HG02970 (cell line): ENCODE results near the gene SOX6.

Experiments
- ATAC-seq: cut with Tn5 transposase; IDR thresholded peaks from one replicate; pipeline ENCODE4 v1.9.1; 2021; ENCODE audit warnings: mild to moderate bottlenecking, moderate library complexity, moderate number of reproducible peaks; ENCODE audit not compliant: unreplicated experiment, low FRiP score

The SOX6 gene

DNA sequence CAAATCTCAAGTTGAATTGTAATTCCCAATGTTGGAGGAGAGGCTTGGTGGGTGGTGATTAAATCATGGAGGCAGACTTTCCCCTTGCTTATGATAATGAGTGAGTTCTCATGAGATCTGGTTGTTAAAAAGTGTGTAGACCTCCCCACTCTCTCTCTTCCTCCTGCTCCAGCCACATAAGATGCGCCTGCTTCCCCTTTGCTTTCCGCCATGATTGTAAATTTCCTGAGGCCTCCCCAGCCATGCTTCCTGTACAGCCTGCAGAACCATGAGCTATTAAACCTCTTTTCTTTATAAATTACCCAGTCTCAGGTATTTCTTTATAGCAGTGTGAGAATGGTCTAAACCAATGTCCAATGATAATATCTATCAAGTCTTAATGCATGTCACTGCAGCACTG lies 34.2 kb downstream of the SOX6 start:
- no peak for ATAC-seq

DNA sequence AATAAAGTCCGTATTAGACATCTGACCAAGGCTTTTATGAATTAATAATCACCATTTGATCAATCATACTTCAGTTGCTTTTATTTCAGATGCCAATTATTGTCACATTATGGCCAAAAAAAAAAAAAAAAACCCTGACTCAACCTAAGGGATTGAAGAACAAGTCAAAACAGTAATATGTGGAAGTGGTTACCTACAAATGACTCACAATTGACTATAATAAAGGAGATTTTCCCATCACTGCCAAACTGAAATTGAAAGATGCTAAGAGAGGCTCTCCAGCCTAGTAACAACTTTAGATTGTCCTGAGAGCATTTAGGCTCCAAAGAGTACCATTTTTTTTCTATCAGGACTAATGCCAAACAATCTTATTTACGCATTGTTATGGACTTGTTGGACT lies 35.2 kb downstream of the SOX6 start:
- no peak for ATAC-seq

DNA sequence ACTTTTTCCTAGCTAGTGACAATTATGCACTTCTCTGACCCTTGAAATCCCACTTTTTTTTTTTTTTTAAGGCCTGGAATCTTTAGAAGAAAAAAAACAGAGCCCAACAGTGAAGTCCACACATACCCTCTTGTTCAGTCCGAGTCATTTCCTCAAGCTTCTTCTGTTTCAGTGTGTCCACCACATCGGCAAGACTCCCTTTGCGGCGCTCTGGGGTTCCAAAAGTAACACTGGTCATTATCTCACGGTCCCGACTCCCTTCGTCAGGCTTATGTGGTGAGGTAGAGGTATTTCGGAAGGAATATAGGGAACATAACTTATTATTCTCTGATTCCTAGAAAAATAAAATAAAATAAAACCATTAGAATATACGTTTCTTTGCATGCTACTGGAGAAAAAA lies 38.0 kb downstream of the SOX6 start:
- no peak for ATAC-seq

DNA sequence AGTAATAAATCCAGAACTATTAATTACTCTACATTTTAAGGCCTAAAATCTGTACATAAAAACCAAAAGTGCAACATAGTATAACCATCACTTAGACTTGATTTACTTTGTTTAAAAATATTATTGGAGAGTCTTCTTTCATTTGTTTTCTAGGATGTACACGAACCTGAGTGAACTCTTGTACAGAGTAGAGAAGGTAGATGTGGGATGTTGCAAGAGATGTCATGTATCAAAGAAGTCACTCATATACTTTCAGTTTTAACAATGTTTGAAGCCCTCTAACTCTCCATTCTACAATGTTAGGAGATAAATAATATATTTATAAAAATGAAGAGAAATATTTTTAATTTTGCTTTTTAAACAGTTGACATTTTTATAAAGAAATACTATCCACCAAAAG lies 38.6 kb downstream of the SOX6 start:
- no peak for ATAC-seq

DNA sequence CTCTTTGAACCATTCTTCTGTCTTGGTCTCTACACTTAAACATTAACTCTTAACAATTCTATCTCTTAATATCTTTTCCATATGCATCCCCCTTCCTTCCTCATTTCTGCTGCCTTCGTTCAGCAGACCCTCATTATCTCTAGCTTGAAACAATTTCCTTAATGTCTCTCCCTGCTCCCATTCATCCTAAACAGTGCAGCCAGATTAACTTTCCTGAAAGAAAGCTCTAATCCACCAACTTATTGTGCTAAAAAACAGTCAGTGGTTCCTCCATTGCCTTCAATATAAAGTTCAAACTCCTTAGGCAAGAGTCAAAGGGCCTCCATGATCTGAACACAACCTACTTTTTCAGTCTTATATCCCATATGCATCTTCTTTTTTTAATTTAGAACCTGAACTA lies 42.5 kb downstream of the SOX6 start:
- ATAC-seq, result no peak

DNA sequence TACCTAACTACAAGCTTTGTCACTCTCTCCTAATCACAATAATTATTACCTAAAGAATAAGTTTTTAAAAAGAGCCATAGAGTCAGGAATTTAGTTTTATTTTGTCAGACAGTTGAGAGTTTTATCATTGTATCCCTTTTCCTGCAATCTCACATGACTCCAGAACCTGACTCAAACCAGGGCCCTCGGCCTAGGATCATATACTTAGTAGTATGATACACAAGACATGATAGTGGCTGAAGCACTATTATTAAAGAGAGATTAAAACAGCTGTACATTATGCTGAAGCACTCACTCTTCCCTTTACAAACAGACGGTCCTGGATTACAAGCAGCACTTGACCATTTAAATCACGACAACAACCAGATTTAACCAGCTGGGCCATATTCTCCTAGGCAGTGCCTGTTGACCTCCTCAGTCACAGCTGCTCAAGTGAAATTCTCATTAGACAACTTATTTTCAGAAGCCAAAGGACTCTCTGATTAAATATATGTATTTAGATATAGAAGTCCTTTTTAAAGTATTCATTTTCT lies 44.0 kb downstream of the SOX6 start:
- ATAC-seq, result no peak

DNA sequence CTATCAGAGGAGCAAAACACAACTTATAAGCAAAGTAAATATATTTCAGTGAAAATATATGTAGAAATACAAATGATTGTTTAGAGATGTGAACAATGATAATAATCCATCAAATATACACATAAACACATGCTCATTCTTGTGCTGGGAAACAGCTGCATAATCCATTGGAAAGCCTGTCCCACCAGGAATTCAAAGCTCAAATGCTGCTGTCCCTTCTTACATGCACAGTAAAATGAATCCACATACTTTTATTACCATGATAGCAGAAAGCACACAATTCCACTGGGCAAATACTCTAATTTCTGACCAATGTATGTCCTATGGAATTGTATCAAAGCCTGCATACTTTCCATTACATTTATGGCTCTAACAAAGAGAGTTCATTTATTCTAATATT lies 44.5 kb downstream of the SOX6 start:
- ATAC-seq, result no peak

DNA sequence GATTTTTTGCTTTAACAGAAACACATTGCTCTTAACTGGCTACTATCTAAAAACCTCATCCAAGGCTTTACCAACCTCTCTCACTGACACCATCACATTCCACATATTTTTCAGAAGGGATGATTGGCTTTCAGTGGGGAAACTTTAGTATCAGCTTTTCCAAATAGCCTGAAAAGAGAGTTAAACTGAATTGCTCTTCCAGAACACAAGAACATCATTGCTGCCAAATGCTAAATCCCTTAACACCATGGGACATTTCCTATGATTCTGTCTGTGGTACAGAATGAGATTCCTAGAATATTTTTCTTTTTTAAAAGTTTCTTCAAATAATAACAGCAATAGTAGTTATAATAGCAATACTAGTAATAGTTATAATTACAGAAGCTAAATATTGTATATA lies 45.4 kb downstream of the SOX6 start:
- no peak for ATAC-seq

DNA sequence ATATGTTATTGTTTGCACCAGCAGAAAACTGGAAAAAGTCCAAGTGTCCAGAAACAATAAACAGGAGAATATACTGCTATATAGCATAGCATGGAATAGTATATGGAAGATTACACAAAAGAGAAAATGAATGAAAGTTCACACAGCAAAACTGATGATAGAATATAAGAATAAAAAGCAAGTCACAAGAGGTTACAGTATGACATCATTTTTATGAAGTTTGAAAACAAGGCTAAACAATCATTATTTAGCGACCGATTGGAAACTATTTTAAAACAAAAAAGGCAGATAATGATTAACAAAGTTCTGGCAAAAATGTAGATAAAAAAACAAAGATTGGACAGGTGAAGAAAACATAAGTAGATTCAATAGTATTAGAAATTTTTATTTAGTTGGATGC lies 47.1 kb downstream of the SOX6 start:
- ATAC-seq, result no peak

DNA sequence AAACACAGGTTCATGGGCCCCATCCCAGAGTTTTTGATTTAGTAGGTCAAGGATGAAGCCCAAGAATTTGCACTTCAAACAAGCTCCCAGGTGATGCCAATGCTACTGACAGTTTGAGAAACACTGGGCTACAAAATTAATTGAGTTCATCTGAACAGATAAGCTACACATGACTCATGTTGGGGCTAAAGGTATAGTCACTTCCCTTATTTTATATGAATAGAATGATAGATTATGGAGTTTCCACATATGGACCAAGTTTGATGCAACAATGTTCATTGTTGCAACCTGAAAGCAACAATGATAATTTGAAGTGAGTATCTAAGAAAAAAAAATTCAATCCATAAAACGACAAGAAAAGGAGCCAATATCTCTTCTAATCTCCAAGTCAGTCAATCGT lies 54.9 kb downstream of the SOX6 start:
- ATAC-seq, result no peak

DNA sequence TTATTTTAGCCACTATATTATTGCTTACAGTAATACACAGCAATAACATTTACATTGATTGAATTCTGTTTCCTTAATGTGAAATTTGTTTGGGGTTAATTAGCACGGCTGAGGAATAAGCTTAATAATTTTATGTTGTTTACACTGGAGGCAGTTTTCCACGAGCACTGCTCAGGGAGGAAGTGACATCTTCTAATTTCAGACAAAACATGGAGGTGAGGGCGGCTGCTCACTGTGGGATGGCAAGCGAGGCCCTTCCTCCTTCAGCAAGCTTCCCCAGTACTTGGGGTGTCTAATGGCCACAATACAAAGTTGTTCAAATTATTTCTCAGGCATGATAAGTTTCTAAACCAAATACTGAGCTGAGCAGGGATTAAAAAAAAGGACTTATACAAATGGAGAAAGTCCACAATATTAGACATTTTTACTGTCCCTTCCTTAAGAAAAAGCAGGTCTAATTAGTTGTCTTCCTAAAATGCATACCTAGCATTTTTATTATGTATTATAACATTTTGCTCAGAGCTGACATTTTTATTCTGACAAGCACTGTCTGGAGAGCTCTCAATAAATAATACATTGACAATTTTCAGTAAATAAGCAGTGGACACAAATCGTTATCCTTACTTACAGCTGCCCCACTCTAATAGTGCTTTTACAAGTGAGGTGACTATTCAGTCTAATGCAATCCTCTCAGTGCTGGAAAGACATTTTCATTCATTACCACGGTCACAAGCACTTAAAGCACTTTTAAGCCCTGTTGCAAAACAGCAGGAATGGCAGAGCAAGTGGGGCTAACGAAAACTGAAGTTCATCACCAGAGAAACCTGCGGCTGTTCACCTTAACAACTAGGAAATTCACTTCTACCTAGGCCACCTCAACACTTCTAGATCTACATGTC lies 56.2 kb downstream of the SOX6 start:
- no peak for ATAC-seq

DNA sequence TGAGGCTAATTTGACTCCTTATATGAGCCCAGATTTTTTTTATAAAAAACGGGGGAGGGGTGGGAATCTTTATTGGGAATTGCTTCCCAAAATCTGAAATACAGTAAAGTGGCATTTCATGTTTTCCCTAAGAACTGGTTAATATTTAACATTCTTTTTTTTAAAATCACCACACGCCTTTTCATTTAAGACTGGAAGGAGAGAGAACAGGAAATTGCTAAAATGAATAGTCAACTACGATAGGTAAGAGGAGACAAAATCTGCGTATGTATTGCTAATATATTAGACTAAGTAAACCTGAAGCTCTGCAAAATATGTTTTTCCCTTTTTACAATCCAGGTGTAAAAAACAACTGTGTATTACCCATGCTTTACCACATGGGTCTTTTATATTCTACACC lies 57.0 kb downstream of the SOX6 start:
- no peak for ATAC-seq

DNA sequence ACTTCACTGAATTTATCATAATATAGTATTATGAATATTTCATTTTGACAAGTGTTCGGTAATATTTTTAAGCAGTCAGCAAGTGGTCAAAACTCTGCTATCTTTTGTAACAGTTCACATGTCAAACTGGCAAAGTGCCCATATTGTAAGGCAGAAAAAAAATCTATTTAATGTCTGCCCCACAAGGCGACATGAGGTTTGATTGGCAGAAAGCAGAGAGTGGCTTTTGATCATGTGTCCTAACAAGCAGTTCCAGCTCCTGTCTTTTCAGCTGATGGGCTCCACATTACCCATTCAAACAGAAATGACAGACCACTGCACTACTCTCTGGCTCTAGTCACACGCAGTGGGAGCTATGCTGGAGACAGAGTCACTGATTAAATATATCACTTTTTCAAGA lies 59.0 kb downstream of the SOX6 start:
- no peak for ATAC-seq

DNA sequence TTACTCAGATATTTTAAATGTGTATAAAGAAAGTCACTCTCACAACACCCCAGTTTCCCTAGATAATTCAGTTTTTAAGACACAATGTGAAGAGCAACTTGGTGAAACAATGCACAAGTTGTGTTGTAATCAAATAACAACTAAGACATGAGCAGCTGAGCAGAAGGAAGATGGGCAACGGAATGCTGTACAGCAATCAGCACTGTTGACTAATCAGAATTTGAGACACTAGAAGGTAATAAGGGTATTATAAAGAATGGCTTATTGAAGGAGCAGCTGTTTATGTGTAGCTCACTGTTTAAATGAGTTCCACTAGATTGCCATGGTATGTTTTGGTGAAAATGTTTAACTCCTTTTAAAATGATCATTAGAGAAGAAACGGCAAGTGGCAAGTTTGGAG lies 60.1 kb downstream of the SOX6 start:
- no peak for ATAC-seq

DNA sequence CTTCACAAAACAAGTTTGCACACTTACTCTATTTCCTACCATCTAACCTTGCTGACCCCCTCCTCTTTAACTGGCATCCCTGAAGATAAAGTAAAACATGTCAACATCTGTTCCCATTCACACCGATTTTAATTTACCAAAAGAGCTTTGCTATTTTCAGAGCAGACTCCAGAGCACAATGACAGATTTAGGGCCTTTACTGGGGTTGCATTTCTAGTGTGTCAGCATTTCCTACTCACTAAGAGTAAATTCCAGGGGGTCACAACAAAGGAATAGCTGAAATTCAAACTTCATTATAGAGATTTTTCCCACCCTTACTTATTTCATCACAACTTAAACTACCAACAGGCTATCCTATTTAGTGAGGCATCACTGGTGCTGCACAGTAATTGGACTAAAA lies 60.8 kb downstream of the SOX6 start:
- ATAC-seq, result no peak

DNA sequence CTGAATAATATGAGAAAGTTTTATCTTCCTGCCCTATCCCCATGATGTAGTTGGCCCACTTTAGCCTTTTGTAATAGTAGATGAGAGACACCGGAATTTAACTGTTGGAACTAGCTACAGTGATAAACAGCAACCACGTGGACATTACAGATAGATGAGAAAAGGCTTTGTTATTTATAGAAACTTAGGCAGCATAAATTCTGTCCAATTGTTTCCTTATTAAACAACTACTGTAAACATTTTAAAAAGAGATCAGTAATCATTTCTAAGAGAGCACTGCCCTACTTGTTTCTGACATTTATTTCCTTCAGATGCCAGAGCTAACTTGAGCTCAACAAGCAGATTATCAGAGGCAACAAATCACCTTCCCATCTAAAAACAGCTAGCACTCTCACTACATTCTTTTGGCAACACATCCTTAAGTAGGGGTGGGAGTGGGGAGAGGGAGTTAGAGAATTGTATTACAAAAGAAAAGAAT lies 63.1 kb downstream of the SOX6 start:
- ATAC-seq, result no peak

DNA sequence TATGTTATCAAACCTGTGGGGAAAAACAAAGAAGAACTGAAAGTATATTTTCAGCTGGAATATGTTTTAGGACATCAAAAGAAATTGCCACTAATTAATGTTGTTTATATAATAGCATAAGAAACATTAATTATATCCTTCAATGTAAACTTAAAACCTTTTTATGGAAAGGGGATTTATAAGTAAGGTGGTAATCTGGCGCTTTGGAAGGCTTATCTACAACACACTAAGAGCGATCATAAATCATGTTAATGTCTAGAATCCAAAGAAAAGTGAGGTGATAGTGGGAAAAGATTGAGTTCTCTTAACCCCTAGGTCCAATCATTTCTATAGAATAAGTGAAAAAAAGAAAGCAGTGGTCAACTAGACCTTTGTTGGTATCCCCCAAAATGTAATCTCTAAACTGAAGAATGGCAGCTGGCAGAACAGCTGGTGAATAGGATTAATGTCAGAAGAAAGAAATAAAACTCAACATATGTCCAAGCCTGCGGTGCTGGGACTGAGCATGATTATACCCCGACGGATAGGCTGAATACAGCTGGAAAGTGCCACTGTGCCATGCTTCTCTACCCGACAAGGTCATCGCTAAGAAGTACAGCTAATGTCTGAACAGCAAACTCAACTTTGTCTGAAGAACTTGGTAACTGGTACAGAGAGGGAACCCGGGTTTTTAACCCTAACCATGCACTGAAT lies 64.0 kb downstream of the SOX6 start:
- no peak for ATAC-seq

DNA sequence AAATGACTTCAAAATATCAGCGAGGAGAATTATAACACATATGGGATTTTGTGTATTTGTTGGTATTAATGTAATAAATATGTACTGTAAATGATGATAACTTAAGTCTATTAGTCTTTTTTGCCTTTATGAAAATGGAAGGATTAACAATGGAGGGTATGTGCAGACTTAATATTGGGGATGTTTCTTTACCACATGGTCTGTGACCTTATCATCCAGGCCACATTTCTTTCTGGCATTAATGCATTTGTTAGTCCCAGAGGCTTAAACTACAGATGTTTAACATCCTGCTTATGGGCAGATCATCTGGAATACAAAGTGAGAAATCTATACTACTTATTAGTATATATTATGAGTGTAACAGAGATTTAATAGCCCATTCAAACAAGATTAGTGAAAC lies 64.6 kb downstream of the SOX6 start:
- no peak for ATAC-seq

DNA sequence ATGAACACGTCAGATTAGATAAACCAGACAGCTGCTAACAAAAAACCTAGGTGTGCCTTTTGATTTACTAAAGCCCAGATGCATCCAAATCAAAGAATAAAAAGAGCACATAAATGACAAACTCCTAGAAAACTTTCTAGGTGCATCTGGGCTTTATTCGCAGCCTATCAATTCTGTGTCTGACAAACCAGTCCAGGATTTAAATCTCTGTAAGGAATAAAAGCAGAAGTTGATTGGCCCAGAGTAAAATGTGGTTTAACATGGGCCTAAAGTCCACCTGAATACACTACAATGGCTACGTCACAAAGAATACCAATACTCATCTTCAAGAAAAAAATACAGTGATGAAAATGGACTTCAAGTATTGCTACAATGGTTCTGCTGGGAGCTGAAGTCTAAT lies 66.8 kb downstream of the SOX6 start:
- no peak for ATAC-seq

DNA sequence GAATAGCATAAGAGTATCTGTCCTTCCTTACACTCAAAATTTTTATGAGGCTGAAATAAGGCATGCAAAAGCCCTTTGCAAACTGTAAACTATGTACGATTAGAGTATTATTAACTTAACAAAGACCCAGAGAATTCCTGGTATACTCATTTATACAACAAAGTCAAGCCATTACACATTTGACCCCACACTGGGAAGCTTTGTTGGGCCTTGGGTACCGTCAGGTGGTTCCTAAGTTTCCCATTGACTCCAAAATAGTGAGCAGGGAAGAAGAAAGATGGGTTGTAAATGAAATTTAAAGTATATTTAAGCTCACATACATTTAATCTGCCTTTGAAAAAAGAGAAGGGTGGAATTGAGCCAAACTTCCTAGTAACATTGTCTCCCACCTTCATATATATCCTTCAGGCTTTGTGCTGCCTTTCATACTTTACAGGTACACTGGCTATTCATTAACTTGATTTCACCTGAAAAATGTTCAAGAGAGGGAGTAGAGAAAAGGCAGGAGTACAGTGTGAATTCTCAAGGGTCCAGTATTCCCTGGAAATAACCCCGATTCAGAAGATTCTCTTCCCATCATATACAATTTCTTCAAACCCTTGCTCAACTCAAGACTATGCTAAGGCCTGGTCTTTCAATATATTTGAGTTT lies 68.6 kb downstream of the SOX6 start:
- ATAC-seq, result no peak

DNA sequence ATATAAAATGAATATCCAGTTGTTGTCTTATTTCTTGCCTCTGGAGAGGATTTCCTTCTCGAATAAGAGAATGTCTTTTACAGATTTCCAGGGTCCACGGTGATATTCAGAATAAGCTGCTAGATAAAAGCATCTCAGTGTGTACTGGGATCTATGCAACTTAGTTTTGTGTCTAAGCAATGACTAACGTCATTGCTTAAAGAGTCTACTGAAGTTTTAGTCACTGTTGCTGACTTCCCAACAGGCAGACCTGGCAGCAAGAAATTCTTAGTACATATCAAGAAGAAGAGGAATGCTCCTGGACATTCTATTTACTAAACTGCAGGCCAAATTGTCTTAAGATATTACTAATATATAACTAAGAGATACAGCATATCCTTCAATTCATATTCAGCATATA lies 70.3 kb downstream of the SOX6 start:
- ATAC-seq, result no peak
